Hepatocyte (in vitro differentiated cells): ENCODE data around the gene TBC1D30.

ENCODE experiments used
- CTCF ChIP-seq: fragments of 200-600 bp; sonication (generic); IDR thresholded peaks from 2 replicates; pipeline ENCODE4 v1.5.1; 2016; ENCODE audit warnings: antibody characterized with exemption, mild to moderate bottlenecking; ENCODE audit not compliant: poor library complexity
- EZH2 ChIP-seq: fragments of 200-600 bp; sonication (generic); IDR thresholded peaks from 2 replicates; pipeline ENCODE4 v1.6.1; 2016; ENCODE audit warnings: antibody characterized with exemption, mild to moderate bottlenecking, borderline replicate concordance
- EZH2phosphoT487 ChIP-seq: fragments of 200-600 bp; sonication (generic); IDR thresholded peaks from one replicate; pipeline ENCODE4 v1.6.1; 2018; ENCODE audit warnings: antibody characterized with exemption, mild to moderate bottlenecking, low read depth, moderate library complexity; ENCODE audit not compliant: unreplicated experiment, severe bottlenecking

- no peak for TF ChIP-seq EZH2
- no peak for TF ChIP-seq CTCF
- TF ChIP-seq EZH2phosphoT487: no peak
Measured at GRCh38 chr12:64840949-64841717, 16.7 kb downstream of the TBC1D30 start.
